ENCODE results near the gene RFK. TPM values are rescaled to one million over a fixed set of nuclear protein-coding genes. Genes with fewer than 3 reads are reported as not detected.

Gene RFK
- total and polyA plus RNA-seq, 2 of the 13 experiments (the other 11 are each of a cell fraction or from before 2014, with no cell fraction given) = 18.2 to 37.2 TPM

DNA sequence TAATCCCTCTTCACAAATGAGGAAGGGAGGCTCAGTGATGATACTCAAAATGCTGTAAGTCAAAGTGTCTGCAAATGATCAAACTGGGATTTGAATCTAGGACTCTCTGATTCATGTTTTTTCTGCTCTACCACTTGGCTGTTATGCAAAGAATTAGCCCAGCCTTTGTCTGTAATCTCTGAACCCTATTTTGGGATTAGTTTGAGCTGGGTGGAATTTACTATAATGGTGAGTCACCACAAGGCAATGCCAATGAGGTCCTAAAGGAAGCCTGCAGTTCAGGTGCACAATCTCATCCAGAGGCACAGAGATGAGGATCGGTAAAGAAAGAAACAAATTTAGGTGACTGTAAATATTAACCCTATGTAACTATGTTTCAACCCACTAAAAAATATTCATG lies 29.2 kb downstream of the RFK start (continued):
- TF ChIP-seq, protein P1, sequence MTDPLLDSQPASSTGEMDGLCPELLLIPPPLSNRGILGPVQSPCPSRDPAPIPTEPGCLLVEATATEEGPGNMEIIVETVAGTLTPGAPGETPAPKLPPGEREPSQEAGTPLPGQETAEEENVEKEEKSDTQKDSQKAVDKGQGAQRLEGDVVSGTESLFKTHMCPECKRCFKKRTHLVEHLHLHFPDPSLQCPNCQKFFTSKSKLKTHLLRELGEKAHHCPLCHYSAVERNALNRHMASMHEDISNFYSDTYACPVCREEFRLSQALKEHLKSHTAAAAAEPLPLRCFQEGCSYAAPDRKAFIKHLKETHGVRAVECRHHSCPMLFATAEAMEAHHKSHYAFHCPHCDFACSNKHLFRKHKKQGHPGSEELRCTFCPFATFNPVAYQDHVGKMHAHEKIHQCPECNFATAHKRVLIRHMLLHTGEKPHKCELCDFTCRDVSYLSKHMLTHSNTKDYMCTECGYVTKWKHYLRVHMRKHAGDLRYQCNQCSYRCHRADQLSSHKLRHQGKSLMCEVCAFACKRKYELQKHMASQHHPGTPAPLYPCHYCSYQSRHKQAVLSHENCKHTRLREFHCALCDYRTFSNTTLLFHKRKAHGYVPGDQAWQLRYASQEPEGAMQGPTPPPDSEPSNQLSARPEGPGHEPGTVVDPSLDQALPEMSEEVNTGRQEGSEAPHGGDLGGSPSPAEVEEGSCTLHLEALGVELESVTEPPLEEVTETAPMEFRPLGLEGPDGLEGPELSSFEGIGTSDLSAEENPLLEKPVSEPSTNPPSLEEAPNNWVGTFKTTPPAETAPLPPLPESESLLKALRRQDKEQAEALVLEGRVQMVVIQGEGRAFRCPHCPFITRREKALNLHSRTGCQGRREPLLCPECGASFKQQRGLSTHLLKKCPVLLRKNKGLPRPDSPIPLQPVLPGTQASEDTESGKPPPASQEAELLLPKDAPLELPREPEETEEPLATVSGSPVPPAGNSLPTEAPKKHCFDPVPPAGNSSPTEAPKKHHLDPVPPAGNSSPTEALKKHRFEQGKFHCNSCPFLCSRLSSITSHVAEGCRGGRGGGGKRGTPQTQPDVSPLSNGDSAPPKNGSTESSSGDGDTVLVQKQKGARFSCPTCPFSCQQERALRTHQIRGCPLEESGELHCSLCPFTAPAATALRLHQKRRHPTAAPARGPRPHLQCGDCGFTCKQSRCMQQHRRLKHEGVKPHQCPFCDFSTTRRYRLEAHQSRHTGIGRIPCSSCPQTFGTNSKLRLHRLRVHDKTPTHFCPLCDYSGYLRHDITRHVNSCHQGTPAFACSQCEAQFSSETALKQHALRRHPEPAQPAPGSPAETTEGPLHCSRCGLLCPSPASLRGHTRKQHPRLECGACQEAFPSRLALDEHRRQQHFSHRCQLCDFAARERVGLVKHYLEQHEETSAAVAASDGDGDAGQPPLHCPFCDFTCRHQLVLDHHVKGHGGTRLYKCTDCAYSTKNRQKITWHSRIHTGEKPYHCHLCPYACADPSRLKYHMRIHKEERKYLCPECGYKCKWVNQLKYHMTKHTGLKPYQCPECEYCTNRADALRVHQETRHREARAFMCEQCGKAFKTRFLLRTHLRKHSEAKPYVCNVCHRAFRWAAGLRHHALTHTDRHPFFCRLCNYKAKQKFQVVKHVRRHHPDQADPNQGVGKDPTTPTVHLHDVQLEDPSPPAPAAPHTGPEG (CRISPR knock-in tag; IDR thresholded peaks at IDR 0.05) = no peak
- no peak for TF ChIP-seq YEATS4 (CRISPR knock-in tag; IDR thresholded peaks at IDR 0.05; ENCODE audit: borderline replicate concordance)
- TF ChIP-seq RXRB (CRISPR knock-in tag; IDR thresholded peaks at IDR 0.05; ENCODE audit: borderline replicate concordance) = peak; percentile 35; the same call in 1 of the 2 replicates
- TF ChIP-seq SOX6 (IDR thresholded peaks at IDR 0.05) = no peak
- 0 out of 2 replicates have a peak, but pooled peaks have one; percentile 33 for TF ChIP-seq SOX6 (CRISPR knock-in tag; IDR thresholded peaks at IDR 0.05)
- TF ChIP-seq RCOR2 (CRISPR knock-in tag; IDR thresholded peaks at IDR 0.05) = peak; percentile 45; the same call in 1 of the 2 replicates
- TF ChIP-seq SOX13 (IDR thresholded peaks at IDR 0.05) = no peak
- peak in 1 of 2 experiments; percentile 72; a peak in 2 of 4 replicates for TF ChIP-seq SOX13 (CRISPR knock-in tag; conservative IDR thresholded peaks at IDR 0.05 in 1 of 2, IDR thresholded peaks at IDR 0.05 in 1 of 2)
- TF ChIP-seq JUND (CRISPR knock-in tag; IDR thresholded peaks at IDR 0.05) = peak; percentile 79
- peak in 1 of 2 experiments; percentile 41; a peak in 1 of 4 replicates for TF ChIP-seq EP300 (IDR thresholded peaks at IDR 0.05; ENCODE audit: low read depth in 2 of 2, low read length in 2 of 2)
- TF ChIP-seq EP300 (CRISPR knock-in tag; IDR thresholded peaks at IDR 0.05; ENCODE audit: borderline replicate concordance) = no peak
- peak; percentile 67; the same call in 1 of the 2 replicates for TF ChIP-seq JUN (CRISPR knock-in tag; IDR thresholded peaks at IDR 0.05)
- TF ChIP-seq, protein P2, sequence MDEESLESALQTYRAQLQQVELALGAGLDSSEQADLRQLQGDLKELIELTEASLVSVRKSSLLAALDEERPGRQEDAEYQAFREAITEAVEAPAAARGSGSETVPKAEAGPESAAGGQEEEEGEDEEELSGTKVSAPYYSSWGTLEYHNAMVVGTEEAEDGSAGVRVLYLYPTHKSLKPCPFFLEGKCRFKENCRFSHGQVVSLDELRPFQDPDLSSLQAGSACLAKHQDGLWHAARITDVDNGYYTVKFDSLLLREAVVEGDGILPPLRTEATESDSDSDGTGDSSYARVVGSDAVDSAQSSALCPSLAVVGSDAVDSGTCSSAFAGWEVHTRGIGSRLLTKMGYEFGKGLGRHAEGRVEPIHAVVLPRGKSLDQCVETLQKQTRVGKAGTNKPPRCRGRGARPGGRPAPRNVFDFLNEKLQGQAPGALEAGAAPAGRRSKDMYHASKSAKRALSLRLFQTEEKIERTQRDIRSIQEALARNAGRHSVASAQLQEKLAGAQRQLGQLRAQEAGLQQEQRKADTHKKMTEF (CRISPR knock-in tag; IDR thresholded peaks at IDR 0.05) = 0 out of 2 replicates have a peak, but pooled peaks have one; percentile 19
- TF ChIP-seq ETV5 (CRISPR knock-in tag; IDR thresholded peaks at IDR 0.05; ENCODE audit: borderline replicate concordance) = peak; percentile 17; the same call in 1 of the 2 replicates
- TF ChIP-seq SOX5 (CRISPR knock-in tag; IDR thresholded peaks at IDR 0.05; ENCODE audit: borderline replicate concordance) = peak; percentile 69; the same call in 1 of the 2 replicates
- TF ChIP-seq, protein P3, sequence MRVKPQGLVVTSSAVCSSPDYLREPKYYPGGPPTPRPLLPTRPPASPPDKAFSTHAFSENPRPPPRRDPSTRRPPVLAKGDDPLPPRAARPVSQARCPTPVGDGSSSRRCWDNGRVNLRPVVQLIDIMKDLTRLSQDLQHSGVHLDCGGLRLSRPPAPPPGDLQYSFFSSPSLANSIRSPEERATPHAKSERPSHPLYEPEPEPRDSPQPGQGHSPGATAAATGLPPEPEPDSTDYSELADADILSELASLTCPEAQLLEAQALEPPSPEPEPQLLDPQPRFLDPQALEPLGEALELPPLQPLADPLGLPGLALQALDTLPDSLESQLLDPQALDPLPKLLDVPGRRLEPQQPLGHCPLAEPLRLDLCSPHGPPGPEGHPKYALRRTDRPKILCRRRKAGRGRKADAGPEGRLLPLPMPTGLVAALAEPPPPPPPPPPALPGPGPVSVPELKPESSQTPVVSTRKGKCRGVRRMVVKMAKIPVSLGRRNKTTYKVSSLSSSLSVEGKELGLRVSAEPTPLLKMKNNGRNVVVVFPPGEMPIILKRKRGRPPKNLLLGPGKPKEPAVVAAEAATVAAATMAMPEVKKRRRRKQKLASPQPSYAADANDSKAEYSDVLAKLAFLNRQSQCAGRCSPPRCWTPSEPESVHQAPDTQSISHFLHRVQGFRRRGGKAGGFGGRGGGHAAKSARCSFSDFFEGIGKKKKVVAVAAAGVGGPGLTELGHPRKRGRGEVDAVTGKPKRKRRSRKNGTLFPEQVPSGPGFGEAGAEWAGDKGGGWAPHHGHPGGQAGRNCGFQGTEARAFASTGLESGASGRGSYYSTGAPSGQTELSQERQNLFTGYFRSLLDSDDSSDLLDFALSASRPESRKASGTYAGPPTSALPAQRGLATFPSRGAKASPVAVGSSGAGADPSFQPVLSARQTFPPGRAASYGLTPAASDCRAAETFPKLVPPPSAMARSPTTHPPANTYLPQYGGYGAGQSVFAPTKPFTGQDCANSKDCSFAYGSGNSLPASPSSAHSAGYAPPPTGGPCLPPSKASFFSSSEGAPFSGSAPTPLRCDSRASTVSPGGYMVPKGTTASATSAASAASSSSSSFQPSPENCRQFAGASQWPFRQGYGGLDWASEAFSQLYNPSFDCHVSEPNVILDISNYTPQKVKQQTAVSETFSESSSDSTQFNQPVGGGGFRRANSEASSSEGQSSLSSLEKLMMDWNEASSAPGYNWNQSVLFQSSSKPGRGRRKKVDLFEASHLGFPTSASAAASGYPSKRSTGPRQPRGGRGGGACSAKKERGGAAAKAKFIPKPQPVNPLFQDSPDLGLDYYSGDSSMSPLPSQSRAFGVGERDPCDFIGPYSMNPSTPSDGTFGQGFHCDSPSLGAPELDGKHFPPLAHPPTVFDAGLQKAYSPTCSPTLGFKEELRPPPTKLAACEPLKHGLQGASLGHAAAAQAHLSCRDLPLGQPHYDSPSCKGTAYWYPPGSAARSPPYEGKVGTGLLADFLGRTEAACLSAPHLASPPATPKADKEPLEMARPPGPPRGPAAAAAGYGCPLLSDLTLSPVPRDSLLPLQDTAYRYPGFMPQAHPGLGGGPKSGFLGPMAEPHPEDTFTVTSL (CRISPR knock-in tag; IDR thresholded peaks at IDR 0.05; ENCODE audit: borderline replicate concordance) = no peak; the same call in 1 of the 2 replicates

Measured in HepG2 (cell line).